ENCODE data around the gene TAS1R1. TPM values are rescaled to one million over a fixed set of nuclear protein-coding genes. Genes with fewer than 3 reads are reported as not detected.

Gene TAS1R1
- total and polyA plus RNA-seq, 9 of the 15 experiments (the other 6 are each of a cell fraction or from before 2014, with no cell fraction given): 0.06 TPM; not detected in 8

- TF ChIP-seq, protein P1, sequence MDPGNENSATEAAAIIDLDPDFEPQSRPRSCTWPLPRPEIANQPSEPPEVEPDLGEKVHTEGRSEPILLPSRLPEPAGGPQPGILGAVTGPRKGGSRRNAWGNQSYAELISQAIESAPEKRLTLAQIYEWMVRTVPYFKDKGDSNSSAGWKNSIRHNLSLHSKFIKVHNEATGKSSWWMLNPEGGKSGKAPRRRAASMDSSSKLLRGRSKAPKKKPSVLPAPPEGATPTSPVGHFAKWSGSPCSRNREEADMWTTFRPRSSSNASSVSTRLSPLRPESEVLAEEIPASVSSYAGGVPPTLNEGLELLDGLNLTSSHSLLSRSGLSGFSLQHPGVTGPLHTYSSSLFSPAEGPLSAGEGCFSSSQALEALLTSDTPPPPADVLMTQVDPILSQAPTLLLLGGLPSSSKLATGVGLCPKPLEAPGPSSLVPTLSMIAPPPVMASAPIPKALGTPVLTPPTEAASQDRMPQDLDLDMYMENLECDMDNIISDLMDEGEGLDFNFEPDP (CRISPR knock-in tag; IDR thresholded peaks at IDR 0.05): no peak
- no peak for TF ChIP-seq HDGF (IDR thresholded peaks at IDR 0.05)
- TF ChIP-seq ZBTB49 (CRISPR knock-in tag; IDR thresholded peaks at IDR 0.05; ENCODE audit: borderline replicate concordance): 0 out of 2 replicates have a peak, but pooled peaks have one; percentile 63
- TF ChIP-seq ZZZ3 (IDR thresholded peaks at IDR 0.05): peak; percentile 42; the same call in 1 of the 2 replicates
- peak; percentile 88 to 97 (median 96) for TF ChIP-seq YY1 (IDR thresholded peaks at IDR 0.05; ENCODE audit: borderline replicate concordance in 1 of 3, control insufficient read depth in 1 of 3, extremely low read depth in 1 of 3, insufficient read depth in 3 of 3, insufficient read length in 1 of 3, insufficient replicate concordance in 2 of 3, low read depth in 1 of 3, low read length in 2 of 3)
- no peak; the same call in 1 of the 2 replicates for TF ChIP-seq BMI1 (IDR thresholded peaks at IDR 0.05; ENCODE audit: low read length)
- TF ChIP-seq ZNF76 (CRISPR knock-in tag; IDR thresholded peaks at IDR 0.05; ENCODE audit: borderline replicate concordance): 0 out of 2 replicates have a peak, but pooled peaks have one; percentile 29
- TF ChIP-seq, protein P2, sequence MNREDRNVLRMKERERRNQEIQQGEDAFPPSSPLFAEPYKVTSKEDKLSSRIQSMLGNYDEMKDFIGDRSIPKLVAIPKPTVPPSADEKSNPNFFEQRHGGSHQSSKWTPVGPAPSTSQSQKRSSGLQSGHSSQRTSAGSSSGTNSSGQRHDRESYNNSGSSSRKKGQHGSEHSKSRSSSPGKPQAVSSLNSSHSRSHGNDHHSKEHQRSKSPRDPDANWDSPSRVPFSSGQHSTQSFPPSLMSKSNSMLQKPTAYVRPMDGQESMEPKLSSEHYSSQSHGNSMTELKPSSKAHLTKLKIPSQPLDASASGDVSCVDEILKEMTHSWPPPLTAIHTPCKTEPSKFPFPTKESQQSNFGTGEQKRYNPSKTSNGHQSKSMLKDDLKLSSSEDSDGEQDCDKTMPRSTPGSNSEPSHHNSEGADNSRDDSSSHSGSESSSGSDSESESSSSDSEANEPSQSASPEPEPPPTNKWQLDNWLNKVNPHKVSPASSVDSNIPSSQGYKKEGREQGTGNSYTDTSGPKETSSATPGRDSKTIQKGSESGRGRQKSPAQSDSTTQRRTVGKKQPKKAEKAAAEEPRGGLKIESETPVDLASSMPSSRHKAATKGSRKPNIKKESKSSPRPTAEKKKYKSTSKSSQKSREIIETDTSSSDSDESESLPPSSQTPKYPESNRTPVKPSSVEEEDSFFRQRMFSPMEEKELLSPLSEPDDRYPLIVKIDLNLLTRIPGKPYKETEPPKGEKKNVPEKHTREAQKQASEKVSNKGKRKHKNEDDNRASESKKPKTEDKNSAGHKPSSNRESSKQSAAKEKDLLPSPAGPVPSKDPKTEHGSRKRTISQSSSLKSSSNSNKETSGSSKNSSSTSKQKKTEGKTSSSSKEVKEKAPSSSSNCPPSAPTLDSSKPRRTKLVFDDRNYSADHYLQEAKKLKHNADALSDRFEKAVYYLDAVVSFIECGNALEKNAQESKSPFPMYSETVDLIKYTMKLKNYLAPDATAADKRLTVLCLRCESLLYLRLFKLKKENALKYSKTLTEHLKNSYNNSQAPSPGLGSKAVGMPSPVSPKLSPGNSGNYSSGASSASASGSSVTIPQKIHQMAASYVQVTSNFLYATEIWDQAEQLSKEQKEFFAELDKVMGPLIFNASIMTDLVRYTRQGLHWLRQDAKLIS (CRISPR knock-in tag; IDR thresholded peaks at IDR 0.05): peak; percentile 59; the same call in 1 of the 2 replicates
- no peak; the same call in 1 of the 2 replicates for TF ChIP-seq GATAD2B (IDR thresholded peaks at IDR 0.05; ENCODE audit: borderline replicate concordance)
- TF ChIP-seq EWSR1 (IDR thresholded peaks at IDR 0.05; ENCODE audit: borderline replicate concordance, low read depth, partially characterized antibody): no peak
- TF ChIP-seq RBM39 (optimal IDR thresholded peaks at IDR 0.05; ENCODE audit: low read depth, low read length): no peak
- TF ChIP-seq ZNF384 (IDR thresholded peaks at IDR 0.05; ENCODE audit: low read depth, low read length): peak; percentile 48; the same call in 1 of the 2 replicates
- no peak for TF ChIP-seq HOXB6 (CRISPR knock-in tag; IDR thresholded peaks at IDR 0.05; ENCODE audit: borderline replicate concordance)
- TF ChIP-seq, protein P3, sequence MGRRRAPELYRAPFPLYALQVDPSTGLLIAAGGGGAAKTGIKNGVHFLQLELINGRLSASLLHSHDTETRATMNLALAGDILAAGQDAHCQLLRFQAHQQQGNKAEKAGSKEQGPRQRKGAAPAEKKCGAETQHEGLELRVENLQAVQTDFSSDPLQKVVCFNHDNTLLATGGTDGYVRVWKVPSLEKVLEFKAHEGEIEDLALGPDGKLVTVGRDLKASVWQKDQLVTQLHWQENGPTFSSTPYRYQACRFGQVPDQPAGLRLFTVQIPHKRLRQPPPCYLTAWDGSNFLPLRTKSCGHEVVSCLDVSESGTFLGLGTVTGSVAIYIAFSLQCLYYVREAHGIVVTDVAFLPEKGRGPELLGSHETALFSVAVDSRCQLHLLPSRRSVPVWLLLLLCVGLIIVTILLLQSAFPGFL (CRISPR knock-in tag; IDR thresholded peaks at IDR 0.05): peak; percentile 94; the same call in 1 of the 2 replicates
- TF ChIP-seq RBFOX2 (IDR thresholded peaks at IDR 0.05; ENCODE audit: low read depth, low read length): peak; percentile 98
- peak; percentile 63; the same call in 1 of the 2 replicates for TF ChIP-seq ZNF830 (CRISPR knock-in tag; IDR thresholded peaks at IDR 0.05)
- TF ChIP-seq EP400 (IDR thresholded peaks at IDR 0.05): peak; percentile 90
Observed at GRCh38 chr1:6554031-6554906, 838 bp upstream of the TAS1R1 start, which contains the start of gene NOL9 (continued).
